Body of pancreas (tissue), 4 donors: ENCODE data around the gene ACSL1.

Experiments used
- CTCF ChIP-seq, 7 experiments: fragments of 450-650 bp in 4 of 7; fragments of 200-600 bp in 3 of 7; sonication (generic) in 3 of 7; IDR thresholded peaks; one replicate each; pipeline ENCODE4 v1.5.1; 2016 to 2019; ENCODE audit warnings: antibody characterized with exemption in 7 of 7
- POLR2A ChIP-seq, 3 donors: fragments of 450-650 bp; IDR thresholded peaks; one replicate each; pipeline ENCODE4 v1.6.1; 2016; ENCODE audit warnings: antibody characterized with exemption in 3 of 3, mild to moderate bottlenecking in 2 of 3

GRCh38 chr4:184751585-184751956 lies 74.2 kb downstream of the ACSL1 start:
- TF ChIP-seq CTCF (IDR thresholded peaks at IDR 0.05) (no peak), POLR2A (IDR thresholded peaks at IDR 0.05) (no peak)
